PC-9 (cell line): ENCODE measurements around the gene HDGFL3. TPM values are rescaled to one million over a fixed set of nuclear protein-coding genes. Genes with fewer than 3 reads are reported as not detected.

Experiments
- BruUV-seq: library from RNA; stranded (reverse); fragments of 400-500 nt; replicated peaks from 2 replicates; lab custom pipeline; 2021; lab: Mats Ljungman, UMichigan
- CTCF ChIA-PET: fragments of 300-600 bp; sonication (Branson Sonifier 250); formaldehyde crosslinking; loops from one replicate; lab custom pipeline; 2022; ENCODE audit warnings: antibody characterized with exemption; lab: Charles Lee
- POLR2A ChIA-PET: fragments of 300-600 bp; sonication (Branson Sonifier 250); formaldehyde crosslinking; loops from one replicate; lab custom pipeline; 2022; ENCODE audit warnings: antibody characterized with exemption; ENCODE audit not compliant: unreplicated experiment; lab: Charles Lee
- DNase-seq, 2 experiments: peaks; one replicate each; pipeline versions ENCODE4 v3.0.0 to v3.0.0-alpha.2; 2015 to 2022; ENCODE audit warnings: mixed read lengths in 1 of 2
- H2AFZ ChIP-seq: fragments of 200-600 bp; sonication (generic); 2 replicates; pipeline ENCODE4 v1.8.1; 2017; ENCODE audit warnings: antibody characterized with exemption
- H3F3A ChIP-seq: fragments of 200-600 bp; sonication (generic); 2 replicates; pipeline ENCODE4 v1.8.1; 2017; ENCODE audit warnings: antibody characterized with exemption, mild to moderate bottlenecking, low read depth; ENCODE audit not compliant: insufficient read depth
- H3K27ac ChIP-seq: fragments of 200-600 bp; sonication (generic); 2 replicates; pipeline ENCODE4 v1.6.1; 2016; ENCODE audit warnings: mixed run types
- H3K27me3 ChIP-seq: fragments of 200-600 bp; sonication (generic); 2 replicates; pipeline ENCODE4 v1.6.1; 2016; ENCODE audit warnings: low read depth, mixed run types; ENCODE audit not compliant: insufficient read depth
- H3K36me3 ChIP-seq: fragments of 200-600 bp; sonication (generic); 2 replicates; pipeline ENCODE4 v1.6.1; 2016; ENCODE audit warnings: low read depth, mixed run types
- H3K4me1 ChIP-seq: fragments of 200-600 bp; sonication (generic); replicated peaks from 2 replicates; pipeline ENCODE4 v1.6.1; 2016; ENCODE audit warnings: mixed run types; ENCODE audit not compliant: insufficient read depth
- H3K4me2 ChIP-seq: fragments of 200-600 bp; sonication (generic); 2 replicates; pipeline ENCODE4 v1.6.1; 2017; ENCODE audit warnings: mixed run types
- H3K4me3 ChIP-seq: fragments of 200-600 bp; sonication (generic); 2 replicates; pipeline ENCODE4 v1.6.1; 2016; ENCODE audit warnings: mixed run types
- H3K79me2 ChIP-seq: fragments of 200-600 bp; sonication (generic); 2 replicates; pipeline ENCODE4 v1.6.1; 2017; ENCODE audit warnings: low read depth, mixed run types
- H3K9me2 ChIP-seq: fragments of 200-600 bp; sonication (generic); 2 replicates; pipeline ENCODE4 v1.8.1; 2017; ENCODE audit warnings: mild to moderate bottlenecking; ENCODE audit not compliant: insufficient read depth
- H3K9me3 ChIP-seq: fragments of 200-600 bp; sonication (generic); 2 replicates; pipeline ENCODE4 v1.8.1; 2016; ENCODE audit warnings: low read depth; ENCODE audit not compliant: insufficient read depth
- H4K20me1 ChIP-seq: fragments of 200-600 bp; sonication (generic); 2 replicates; pipeline ENCODE4 v1.8.1; 2017; ENCODE audit not compliant: insufficient read depth
- CTCF ChIP-seq: fragments of 200-600 bp; sonication (generic); conservative IDR thresholded peaks from 2 replicates; pipeline ENCODE4 v1.6.1; 2017; ENCODE audit warnings: mixed run types, antibody characterized with exemption, mild to moderate bottlenecking, moderate library complexity
- EZH2 ChIP-seq: fragments of 200-600 bp; sonication (generic); IDR thresholded peaks from 2 replicates; pipeline ENCODE4 v1.8.0; 2017; ENCODE audit warnings: antibody characterized with exemption, low read depth
- intact Hi-C: fragments of 100-400 bp; cut with micrococcal nuclease; formaldehyde crosslinking; loops from one replicate; pipeline ENCODE4 v1.10.0; 2022; ENCODE audit not compliant: unreplicated experiment
- total RNA-seq: library from RNA; stranded (reverse); gene quantifications from 2 replicates; pipeline ENCODE4 v1.2.3, GENCODE V29; 2021

HDGFL3 gene
- total RNA-seq, 1 experiment from 2014 or later = 10.1 TPM

GRCh38 chr15:83123529-83123928 is 84.1 kb downstream of the HDGFL3 start:
- CTCF ChIA-PET = no interaction called here

GRCh38 chr15:83119968-83120581 is 87.5 kb downstream of the HDGFL3 start:
- BruUV-seq = no TSS peak
- ChIA-PET POLR2A (no interaction called here), CTCF (interaction anchor here (0.6 kb wide), 1 partner anchor 87 kb away, joined by 11 read pairs; no protein-coding TSS in a partner anchor)
- Histone ChIP-seq H3F3A (no peaks in the 10 kb centered on the region), H3K27me3 (no peaks in the 10 kb centered on the region), H3K79me2 (no peaks in the 10 kb centered on the region), H3K9me3 (no peaks in the 10 kb centered on the region), H3K27ac (no peak overlapping the region), H3K4me1 (no peaks in the 10 kb centered on the region), H3K9me2 (no peaks in the 10 kb centered on the region), H3K4me3 (no peak overlapping the region), H3K4me2 (no peak overlapping the region), H4K20me1 (no peaks in the 10 kb centered on the region), H3K36me3 (no peaks in the 10 kb centered on the region), H2AFZ (no peak overlapping the region)
- no peak for DNase-seq
- intact Hi-C loops = no loop called here
- TF ChIP-seq CTCF (no peak), EZH2 (no peak)

More at GRCh38 chr15:83123529-83123928, 84.1 kb downstream of the HDGFL3 start:
- Histone ChIP-seq H3K4me1 (no peaks in the 10 kb centered on the region), H3K4me2 (no peak overlapping the region), H3K27ac (no peak overlapping the region), H4K20me1 (no peaks in the 10 kb centered on the region), H3K36me3 (no peaks in the 10 kb centered on the region), H2AFZ (no peak overlapping the region), H3K27me3 (no peaks in the 10 kb centered on the region), H3K4me3 (no peak overlapping the region), H3K9me3 (no peaks in the 10 kb centered on the region), H3K9me2 (no peaks in the 10 kb centered on the region), H3F3A (no peaks in the 10 kb centered on the region), H3K79me2 (no peaks in the 10 kb centered on the region)
- no peak for DNase-seq
- no TSS peak for BruUV-seq
- intact Hi-C loops = no loop called here
- TF ChIP-seq CTCF (no peak), EZH2 (no peak)
- POLR2A ChIA-PET = no interaction called here

DNA sequence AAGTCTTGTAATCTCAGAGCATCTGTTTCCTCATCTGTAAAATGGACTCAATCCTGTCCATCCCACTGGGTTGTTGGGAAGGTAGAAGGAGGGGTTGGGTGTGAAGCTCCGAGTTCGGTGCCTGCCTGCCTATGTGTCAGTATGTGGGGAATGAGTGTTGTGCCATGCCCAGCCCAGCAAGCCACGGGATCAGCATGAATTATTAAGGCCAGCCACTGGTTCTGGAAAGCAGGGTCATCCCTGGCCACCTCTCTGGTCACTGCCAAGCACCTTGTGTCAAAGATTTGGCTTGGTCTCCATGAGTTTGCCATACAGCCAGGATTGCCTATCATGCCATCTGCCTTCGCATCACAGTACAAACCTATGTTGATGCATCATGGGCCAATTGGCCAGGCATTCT is 88.7 kb downstream of the HDGFL3 start:
- Histone ChIP-seq H3K27me3 (no peaks in the 10 kb centered on the region), H3K4me1 (no peaks in the 10 kb centered on the region), H3K27ac (no peak overlapping the region), H3K79me2 (no peaks in the 10 kb centered on the region), H3K9me3 (no peaks in the 10 kb centered on the region), H3K9me2 (no peaks in the 10 kb centered on the region), H3F3A (no peaks in the 10 kb centered on the region), H3K36me3 (no peaks in the 10 kb centered on the region), H4K20me1 (no peaks in the 10 kb centered on the region), H3K4me3 (no peak overlapping the region), H3K4me2 (no peak overlapping the region), H2AFZ (no peak overlapping the region)
- TF ChIP-seq CTCF (no peak), EZH2 (no peak)
- CTCF ChIA-PET = no interaction called here
- intact Hi-C loops = no loop called here
- POLR2A ChIA-PET = no interaction called here
- no TSS peak for BruUV-seq
- no peak for DNase-seq
